K562 (cell line): Measurements from ENCODE around the gene BSPH1. TPM values are rescaled to one million over a fixed set of nuclear protein-coding genes. Genes with fewer than 3 reads are reported as not detected.

ENCODE experiments used
- ATAC-seq: fragments of 200-7000 bp; cut with Tn5 transposase; 3 replicates; pipeline ENCODE4 v1.9.1; 2020; ENCODE audit warnings: moderate library complexity
- BruUV-seq: library from RNA; stranded (reverse); fragments of 400-500 nt; replicated peaks from 2 replicates; lab custom pipeline; 2021; lab: Mats Ljungman, UMichigan
- CTCF ChIA-PET: fragments of 300-600 bp; formaldehyde crosslinking; extraction: SDS; loops from one replicate; lab custom pipeline; 2021; ENCODE audit warnings: low intra/inter-chr PET ratio; lab: Yijun Ruan, JAX
- POLR2A ChIA-PET: fragments of 300-600, 350-650 bp; sonication (Branson Sonifier 250); formaldehyde crosslinking; extraction: SDS; loops from one replicate; lab custom pipeline; 2021; ENCODE audit warnings: antibody characterized with exemption, inconsistent platforms; lab: Yijun Ruan, JAX
- DNase-seq, 4 experiments: peaks; one replicate each; pipeline versions ENCODE4 v3.0.0 to v3.0.0-alpha.2; 2011 to 2018; ENCODE audit warnings: low spot score in 3 of 4, mixed read lengths in 3 of 4; ENCODE audit errors: extremely low read depth in 1 of 4
- FAIRE-seq: peaks from 2 replicates; lab custom pipeline; 2011; peaks lifted over from hg19 to GRCh38; lab: Jason Lieb, UNC
- H2AFZ ChIP-seq: 2 replicates; pipeline ENCODE4 v1.6.0; 2011; ENCODE audit warnings: low read depth, low read length, control low read depth, inconsistent platforms
- H3K27ac ChIP-seq: fragments of 200-600 bp; 3 replicates; pipeline ENCODE4 v1.8.0; 2011; ENCODE audit warnings: low read depth, mild to moderate bottlenecking, control low read depth, inconsistent platforms, low read length, moderate library complexity, mixed read lengths; ENCODE audit errors: extremely low read depth
- H3K27me3 ChIP-seq, 2 experiments: fragments of 300-600 bp in 1 of 2; 2 replicates in 1 of 2; 3 replicates in 1 of 2; pipeline versions ENCODE4 v1.6.0 to v1.8.0; 2011; ENCODE audit warnings: inconsistent platforms in 2 of 2, low read length in 2 of 2, mild to moderate bottlenecking in 1 of 2, mixed read lengths in 1 of 2, moderate library complexity in 1 of 2; ENCODE audit not compliant: control insufficient read depth in 2 of 2, insufficient read depth in 2 of 2
- H3K36me3 ChIP-seq: fragments of 300-600 bp; 3 replicates; pipeline ENCODE4 v1.8.0; 2011; ENCODE audit warnings: mild to moderate bottlenecking, low read length, inconsistent platforms; ENCODE audit not compliant: control insufficient read depth, insufficient read depth
- H3K4me1 ChIP-seq, 2 experiments: fragments of 200-600 bp in 1 of 2; replicated peaks in 1 of 2; 2 replicates in 1 of 2; 3 replicates in 1 of 2; pipeline versions ENCODE4 v1.5.1 to v1.8.0; 2011; ENCODE audit warnings: inconsistent platforms in 2 of 2, low read length in 2 of 2, mild to moderate bottlenecking in 1 of 2, mixed read lengths in 1 of 2, moderate library complexity in 1 of 2; ENCODE audit not compliant: control insufficient read depth in 2 of 2, insufficient read depth in 2 of 2
- H3K4me2 ChIP-seq: 2 replicates; pipeline ENCODE4 v1.6.1; 2011; ENCODE audit warnings: low read length, control low read depth, inconsistent platforms, mixed read lengths; ENCODE audit not compliant: insufficient read depth
- H3K4me3 ChIP-seq: fragments of 200-600 bp; sonication (generic), shearing (Covaris generic); 2 replicates; pipeline ENCODE4 v1.5.1; 2016; ENCODE audit warnings: control low read depth, inconsistent platforms
- H3K79me2 ChIP-seq: fragments of 200-600 bp; 3 replicates; pipeline ENCODE4 v1.8.0; 2011; ENCODE audit warnings: low read length, inconsistent platforms; ENCODE audit not compliant: control insufficient read depth, insufficient read depth
- H3K9ac ChIP-seq, 2 experiments: 2 replicates each; pipeline versions ENCODE4 v1.6.0 to v1.6.1; 2011; ENCODE audit warnings: low read depth in 2 of 2, low read length in 2 of 2, control low read depth in 1 of 2, inconsistent platforms in 1 of 2, mild to moderate bottlenecking in 1 of 2, mixed read lengths in 1 of 2; ENCODE audit not compliant: insufficient read depth in 1 of 2
- H3K9me1 ChIP-seq: one replicate; pipeline ENCODE4 v1.6.0; 2011; ENCODE audit warnings: inconsistent platforms, mild to moderate bottlenecking, low read length, moderate library complexity; ENCODE audit not compliant: control insufficient read depth, insufficient read depth
- H3K9me3 ChIP-seq: replicated peaks from 2 replicates; pipeline ENCODE4 v1.5.1; 2011; ENCODE audit warnings: low read depth, low read length, inconsistent platforms; ENCODE audit not compliant: control insufficient read depth, insufficient read depth
- H4K20me1 ChIP-seq: replicated peaks from 2 replicates; pipeline ENCODE4 v1.6.1; 2011; ENCODE audit warnings: low read length, inconsistent platforms, mixed read lengths; ENCODE audit not compliant: control insufficient read depth, insufficient read depth
- ATF1 ChIP-seq, 2 experiments: fragments of 450-650 bp in 1 of 2; IDR thresholded peaks; 2 replicates each; pipeline ENCODE4 v1.6.1; 2016; ENCODE audit warnings: missing compliant biosample characterization in 1 of 2, missing genetic modification characterization in 1 of 2
- ESRRB ChIP-seq: fragments of 250-450 bp; sonication (Bioruptor Pico); IDR thresholded peaks from 2 replicates; pipeline ENCODE4 v1.5.0; 2020; ENCODE audit warnings: mild to moderate bottlenecking, moderate library complexity, borderline replicate concordance
- KAT2B ChIP-seq: IDR thresholded peaks from one replicate; pipeline ENCODE4 v1.6.1; 2012; ENCODE audit warnings: low read depth, mild to moderate bottlenecking, control low read depth, inconsistent platforms, low read length, moderate library complexity
- MED1 ChIP-seq: sonication (generic); formaldehyde crosslinking; IDR thresholded peaks from 2 replicates; pipeline ENCODE4 v1.8.1; 2023; ENCODE audit warnings: missing genetic modification reagents, borderline replicate concordance
- NCOR1 ChIP-seq: fragments of 450-650 bp; IDR thresholded peaks from 2 replicates; pipeline ENCODE4 v1.6.1; 2016; ENCODE audit warnings: mild to moderate bottlenecking, moderate library complexity
- NR3C1 ChIP-seq: sonication (generic); formaldehyde crosslinking; IDR thresholded peaks from 2 replicates; pipeline ENCODE4 v1.8.1; 2022; ENCODE audit warnings: missing genetic modification reagents
- PTBP1 ChIP-seq: fragments of 200-400 bp; formaldehyde crosslinking; IDR thresholded peaks from 2 replicates; pipeline ENCODE4 v1.6.1; 2017; ENCODE audit warnings: low read depth, low read length
- SP2 ChIP-seq: IDR thresholded peaks from 2 replicates; pipeline ENCODE4 v1.6.1; 2011; ENCODE audit warnings: mild to moderate bottlenecking, low read depth, low read length, moderate library complexity; ENCODE audit not compliant: poor library complexity, severe bottlenecking; ENCODE audit errors: extremely low read depth
- SREBF1 ChIP-seq: fragments of 150-350 bp; IDR thresholded peaks from 2 replicates; pipeline ENCODE4 v1.6.1; 2014; ENCODE audit warnings: antibody characterized with exemption, low read depth, low read length, borderline replicate concordance
- TGIF2 ChIP-seq: sonication (generic); formaldehyde crosslinking; IDR thresholded peaks from 2 replicates; pipeline ENCODE4 v1.8.1; 2022; ENCODE audit warnings: mild to moderate bottlenecking, missing genetic modification reagents, moderate library complexity
- ZNF316 ChIP-seq: fragments of 450-650 bp; IDR thresholded peaks from 2 replicates; pipeline ENCODE4 v1.6.1; 2016
- ZNF584 ChIP-seq: fragments of 200-800 bp; sonication (Bioruptor generic); IDR thresholded peaks from 2 replicates; pipeline ENCODE4 v1.6.1; 2016; ENCODE audit warnings: low read depth, mild to moderate bottlenecking, missing genetic modification characterization, missing compliant biosample characterization
- ZZZ3 ChIP-seq: fragments of 450-650 bp; IDR thresholded peaks from 2 replicates; pipeline ENCODE4 v1.6.1; 2016; ENCODE audit warnings: antibody characterized with exemption, mild to moderate bottlenecking, moderate library complexity
- WGBS: fragments of 100-300 bp; shearing (Covaris generic); methylation state at CpG from one replicate; pipeline ENCODE4 v1.1.6; 2016; ENCODE audit warnings: low coverage, mixed read lengths; ENCODE audit not compliant: insufficient coverage; ENCODE audit errors: missing lambda C conversion rate; 5-methylcytosine and 5-hydroxymethylcytosine counted together
- in situ Hi-C: fragments of 300-500 bp; cut with MboI; formaldehyde crosslinking; loops from 4 replicates; pipeline ENCODE4 v1.15.0; 2018; ENCODE audit warnings: inconsistent platforms, mixed read lengths
- intact Hi-C: fragments of 100-400 bp; cut with micrococcal nuclease; formaldehyde crosslinking; loops from 2 replicates; pipeline ENCODE4 v1.14.2; 2022
- polyA plus RNA-seq, 8 experiments: library from polyadenylated mRNA; depleted of rRNA in 4 of 8; stranded (reverse) in 5 of 8; unstranded in 3 of 8; fragments of >200 nt; fragmentation: Nextera tagmentation in 2 of 8; fragmentation: Illumina TruSeq in 1 of 8; extraction: Ambion mirVana in 2 of 8; extraction: Trizol in 1 of 8; gene quantifications; 2 replicates each; pipeline versions ENCODE4 v1.2.1 to v1.2.3, GENCODE V29; 2011 to 2014; ENCODE audit warnings: inconsistent platforms in 1 of 8, missing spikeins in 1 of 8
- total RNA-seq, 7 experiments: library from RNA; depleted of rRNA in 6 of 7; stranded (reverse); fragments of >200 nt in 6 of 7; fragmentation: Illumina TruSeq in 2 of 7; extraction: Trizol in 2 of 7; gene quantifications; 2 replicates each; pipeline versions ENCODE4 v1.2.1 to v1.2.3, GENCODE V29; 2011 to 2021; ENCODE audit warnings: low replicate concordance in 1 of 7

Gene BSPH1
- total and polyA plus RNA-seq, 9 of the 15 experiments (the other 6 are each of a cell fraction or from before 2014, with no cell fraction given): not detected

DNA sequence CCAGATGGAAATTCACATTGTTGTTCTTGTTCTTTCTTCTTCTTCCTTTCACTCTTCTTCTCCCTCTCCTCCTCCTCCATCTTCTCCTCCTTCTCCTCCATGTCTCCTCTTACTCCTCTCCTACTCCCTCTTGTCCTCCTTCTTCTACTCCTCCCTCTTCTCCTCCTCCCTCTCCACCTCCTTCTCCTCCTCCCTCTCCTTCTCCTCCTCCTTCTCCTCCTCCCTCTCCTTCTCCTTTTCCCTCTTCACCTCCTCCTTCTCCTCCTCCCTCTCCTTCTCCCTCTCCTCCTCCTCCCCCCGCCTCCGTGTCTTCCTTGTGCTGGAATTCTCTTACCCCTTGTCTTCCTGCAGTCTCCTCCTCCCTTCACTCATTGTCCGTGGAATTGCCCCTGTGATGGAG lies 33.5 kb upstream of the BSPH1 start:
- CTCF ChIA-PET: no interaction called here
- intact Hi-C loops: no loop called here
- WGBS: 0% methylated on average over 3 of the region's 3 CpGs
- no peak for FAIRE-seq
- no peak overlapping the region for H3K9ac ChIP-seq
- H3K9me1 ChIP-seq: no peaks in the 10 kb centered on the region
- POLR2A ChIA-PET: interaction anchor here (2.4 kb wide), 1 partner anchor 8 kb away, joined by 9 read pairs; no protein-coding TSS in a partner anchor
- H3K79me2 ChIP-seq: no peaks in the 10 kb centered on the region
- H3K27me3 ChIP-seq: peaks cover 8 to 24% of the 10 kb centered on the region in 2 experiments
- H3K4me3 ChIP-seq: no peak overlapping the region
- H4K20me1 ChIP-seq: no peaks in the 10 kb centered on the region; the same call in 1 of the 2 replicates
- H3K4me2 ChIP-seq: no peak overlapping the region
- H3K36me3 ChIP-seq: no peaks in the 10 kb centered on the region
- no TSS peak for BruUV-seq
- H3K9me3 ChIP-seq: no peaks in the 10 kb centered on the region
- H3K27ac ChIP-seq: no peak overlapping the region
- TF ChIP-seq NCOR1 (no peak), ZNF584 (CRISPR knock-in tag) (no peak), SREBF1 (no peak), SP2 (no peak), NR3C1 (CRISPR knock-in tag) (no peak), ZZZ3 (no peak), ZNF316 (no peak), PTBP1 (no peak), MED1 (no peak), ESRRB (no peak), ATF1 (CRISPR knock-in tag; IDR thresholded peaks at IDR 0.05) (no peak), ATF1 (tag; IDR thresholded peaks at IDR 0.05) (no peak), TGIF2 (CRISPR knock-in tag) (no peak), KAT2B (no peak)
- in situ Hi-C loops: no loop called here
- no peak for ATAC-seq
- no peaks in the 10 kb centered on the region for H3K4me1 ChIP-seq
- no peak for DNase-seq
- no peak overlapping the region for H2AFZ ChIP-seq
